WTC11 (cell line): Measurements from ENCODE around the gene CSNK2B. TPM values are rescaled to one million over a fixed set of nuclear protein-coding genes. Genes with fewer than 3 reads are reported as not detected.

Experiments
- ATAC-seq: fragments of 200-7000 bp; cut with Tn5 transposase; 2 replicates; pipeline ENCODE4 v1.10.0; 2021; ENCODE audit warnings: mild to moderate bottlenecking, moderate library complexity
- CTCF ChIA-PET: fragments of 300-600 bp; sonication (Branson Sonifier 250); formaldehyde crosslinking; loops from one replicate; lab custom pipeline; 2021; ENCODE audit warnings: antibody characterized with exemption; lab: Charles Lee
- POLR2A ChIA-PET: fragments of 350-600 bp; sonication (Branson Sonifier 250); formaldehyde crosslinking; loops from one replicate; lab custom pipeline; 2021; ENCODE audit warnings: antibody characterized with exemption; lab: Charles Lee
- DNase-seq: peaks from one replicate; pipeline ENCODE4 v3.0.0; 2021; ENCODE audit warnings: low spot score
- H3K27ac Mint-ChIP-seq: 2 replicates; pipeline ENCODE4 v1.8.0; 2021; ENCODE audit warnings: mixed read lengths
- H3K27me3 Mint-ChIP-seq: 2 replicates; pipeline ENCODE4 v1.8.0; 2021; ENCODE audit warnings: low read depth, mild to moderate bottlenecking, moderate library complexity, mixed read lengths
- H3K36me3 Mint-ChIP-seq: 2 replicates; pipeline ENCODE4 v1.8.0; 2021; ENCODE audit warnings: mixed read lengths
- H3K4me1 Mint-ChIP-seq: 2 replicates; pipeline ENCODE4 v1.8.0; 2022; ENCODE audit warnings: mixed read lengths
- H3K4me3 Mint-ChIP-seq: 2 replicates; pipeline ENCODE4 v1.8.0; 2021; ENCODE audit warnings: mild to moderate bottlenecking, moderate library complexity, mixed read lengths
- H3K9me3 Mint-ChIP-seq: 2 replicates; pipeline ENCODE4 v1.8.0; 2021; ENCODE audit warnings: mixed read lengths
- CREM ChIP-seq: sonication (generic); formaldehyde crosslinking; IDR thresholded peaks from 2 replicates; pipeline ENCODE4 v1.8.1; 2022; ENCODE audit warnings: mild to moderate bottlenecking, missing genetic modification reagents, moderate library complexity
- ETV6 ChIP-seq: sonication (generic); formaldehyde crosslinking; IDR thresholded peaks from 2 replicates; pipeline ENCODE4 v1.8.1; 2022; ENCODE audit warnings: mild to moderate bottlenecking, missing genetic modification reagents
- FOXK1 ChIP-seq: sonication (generic); formaldehyde crosslinking; IDR thresholded peaks from 2 replicates; pipeline ENCODE4 v1.8.0; 2022; ENCODE audit warnings: mild to moderate bottlenecking, moderate library complexity, missing genetic modification reagents
- GABPB1 ChIP-seq: sonication (generic); formaldehyde crosslinking; IDR thresholded peaks from 2 replicates; pipeline ENCODE4 v1.8.1; 2023; ENCODE audit warnings: mild to moderate bottlenecking, missing genetic modification reagents
- GTF2I ChIP-seq: fragments of 250-450 bp; sonication (Bioruptor Pico); conservative IDR thresholded peaks from 2 replicates; pipeline ENCODE4 v1.4.0; 2021; ENCODE audit warnings: mild to moderate bottlenecking
- MXD4 ChIP-seq: fragments of 250-450 bp; sonication (Bioruptor Pico); IDR thresholded peaks from 2 replicates; pipeline ENCODE4 v1.8.0; 2021; ENCODE audit warnings: mild to moderate bottlenecking, moderate library complexity, borderline replicate concordance
- NFE2L1 ChIP-seq: sonication (generic); formaldehyde crosslinking; IDR thresholded peaks from 2 replicates; pipeline ENCODE4 v1.8.1; 2023; ENCODE audit warnings: missing genetic modification reagents
- NR1H2 ChIP-seq: sonication (generic); formaldehyde crosslinking; IDR thresholded peaks from 2 replicates; pipeline ENCODE4 v1.9.0; 2021; ENCODE audit warnings: mild to moderate bottlenecking, moderate library complexity, missing genetic modification reagents
- PRDM15 ChIP-seq: sonication (generic); formaldehyde crosslinking; IDR thresholded peaks from 2 replicates; pipeline ENCODE4 v1.8.0; 2022; ENCODE audit warnings: missing genetic modification reagents
- SP1 ChIP-seq: sonication (generic); formaldehyde crosslinking; conservative IDR thresholded peaks from 2 replicates; pipeline ENCODE4 v1.8.1; 2022; ENCODE audit warnings: missing genetic modification reagents
- TCF7 ChIP-seq: sonication (generic); formaldehyde crosslinking; IDR thresholded peaks from 2 replicates; pipeline ENCODE4 v1.8.0; 2022; ENCODE audit warnings: mild to moderate bottlenecking, low read depth, missing genetic modification reagents, moderate library complexity
- TEAD4 ChIP-seq: sonication (generic); formaldehyde crosslinking; IDR thresholded peaks from 2 replicates; pipeline ENCODE4 v1.8.0; 2022; ENCODE audit warnings: mild to moderate bottlenecking, missing genetic modification reagents
- ZBTB43 ChIP-seq: sonication (generic); formaldehyde crosslinking; IDR thresholded peaks from 2 replicates; pipeline ENCODE4 v1.8.1; 2023; ENCODE audit warnings: mild to moderate bottlenecking, missing genetic modification reagents
- total RNA-seq: library from RNA; stranded (reverse); gene quantifications from 3 replicates; pipeline ENCODE4 v1.2.3, GENCODE V29; 2021
- TF ChIP-seq, protein P1 (sequence below): sonication (generic); formaldehyde crosslinking; IDR thresholded peaks from 2 replicates; pipeline ENCODE4 v1.8.0; 2022; ENCODE audit warnings: mild to moderate bottlenecking, missing genetic modification reagents
- TF ChIP-seq, protein P2 (sequence below): sonication (generic); formaldehyde crosslinking; IDR thresholded peaks from 2 replicates; pipeline ENCODE4 v1.8.1; 2023; ENCODE audit warnings: mild to moderate bottlenecking, moderate library complexity, missing genetic modification reagents
- TF ChIP-seq, protein P3 (sequence below): sonication (generic); formaldehyde crosslinking; IDR thresholded peaks from 2 replicates; pipeline ENCODE4 v1.8.1; 2022; ENCODE audit warnings: mild to moderate bottlenecking, moderate library complexity, missing genetic modification reagents
- TF ChIP-seq, protein P4 (sequence below): sonication (generic); formaldehyde crosslinking; IDR thresholded peaks from 2 replicates; pipeline ENCODE4 v1.8.1; 2022; ENCODE audit warnings: mild to moderate bottlenecking, missing genetic modification reagents, moderate library complexity, borderline replicate concordance

Gene CSNK2B
- total RNA-seq, 1 experiment from 2014 or later = 183 TPM

- TF ChIP-seq, protein P1, sequence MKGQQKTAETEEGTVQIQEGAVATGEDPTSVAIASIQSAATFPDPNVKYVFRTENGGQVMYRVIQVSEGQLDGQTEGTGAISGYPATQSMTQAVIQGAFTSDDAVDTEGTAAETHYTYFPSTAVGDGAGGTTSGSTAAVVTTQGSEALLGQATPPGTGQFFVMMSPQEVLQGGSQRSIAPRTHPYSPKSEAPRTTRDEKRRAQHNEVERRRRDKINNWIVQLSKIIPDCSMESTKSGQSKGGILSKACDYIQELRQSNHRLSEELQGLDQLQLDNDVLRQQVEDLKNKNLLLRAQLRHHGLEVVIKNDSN (CRISPR knock-in tag) = no peak
- TF ChIP-seq, protein P2, sequence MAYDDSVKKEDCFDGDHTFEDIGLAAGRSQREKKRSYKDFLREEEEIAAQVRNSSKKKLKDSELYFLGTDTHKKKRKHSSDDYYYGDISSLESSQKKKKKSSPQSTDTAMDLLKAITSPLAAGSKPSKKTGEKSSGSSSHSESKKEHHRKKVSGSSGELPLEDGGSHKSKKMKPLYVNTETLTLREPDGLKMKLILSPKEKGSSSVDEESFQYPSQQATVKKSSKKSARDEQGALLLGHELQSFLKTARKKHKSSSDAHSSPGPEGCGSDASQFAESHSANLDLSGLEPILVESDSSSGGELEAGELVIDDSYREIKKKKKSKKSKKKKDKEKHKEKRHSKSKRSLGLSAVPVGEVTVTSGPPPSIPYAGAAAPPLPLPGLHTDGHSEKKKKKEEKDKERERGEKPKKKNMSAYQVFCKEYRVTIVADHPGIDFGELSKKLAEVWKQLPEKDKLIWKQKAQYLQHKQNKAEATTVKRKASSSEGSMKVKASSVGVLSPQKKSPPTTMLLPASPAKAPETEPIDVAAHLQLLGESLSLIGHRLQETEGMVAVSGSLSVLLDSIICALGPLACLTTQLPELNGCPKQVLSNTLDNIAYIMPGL (CRISPR knock-in tag) = no peak
- TF ChIP-seq NR1H2 = no peak
- TF ChIP-seq GABPB1 (CRISPR knock-in tag) = no peak
- TF ChIP-seq ETV6 (CRISPR knock-in tag) = no peak
- TF ChIP-seq NFE2L1 (CRISPR knock-in tag) = no peak
- TF ChIP-seq TEAD4 (CRISPR knock-in tag) = no peak
- TF ChIP-seq GTF2I (CRISPR knock-in tag) = no peak
- TF ChIP-seq ZBTB43 = no peak
Observed at GRCh38 chr6:31702405-31702818, 36.5 kb downstream of the CSNK2B start (continued).

- Mint-ChIP-seq H3K27me3 (peaks cover 7% of the 10 kb centered on the region; the same call in 1 of the 2 replicates), H3K27ac (peak within 1 kb of the TSS; percentile 99), H3K4me3 (peak within 1 kb of the TSS; percentile 95), H3K36me3 (no peaks in the 10 kb centered on the region; the same call in 1 of the 2 replicates), H3K9me3 (no peaks in the 10 kb centered on the region), H3K4me1 (peaks cover 12% of the 10 kb centered on the region)
- CTCF ChIA-PET = interaction anchor here (0.6 to 2.2 kb wide), 19 partner anchors 9 to 249 kb away, joined by 3 to 15 read pairs (median 5); partner anchors contain the start of genes DDAH2, LY6G5C, MPIG6B and VARS1
- ATAC-seq (peak; percentile 95), DNase-seq (peak; percentile 98)
- TF ChIP-seq, protein P3, sequence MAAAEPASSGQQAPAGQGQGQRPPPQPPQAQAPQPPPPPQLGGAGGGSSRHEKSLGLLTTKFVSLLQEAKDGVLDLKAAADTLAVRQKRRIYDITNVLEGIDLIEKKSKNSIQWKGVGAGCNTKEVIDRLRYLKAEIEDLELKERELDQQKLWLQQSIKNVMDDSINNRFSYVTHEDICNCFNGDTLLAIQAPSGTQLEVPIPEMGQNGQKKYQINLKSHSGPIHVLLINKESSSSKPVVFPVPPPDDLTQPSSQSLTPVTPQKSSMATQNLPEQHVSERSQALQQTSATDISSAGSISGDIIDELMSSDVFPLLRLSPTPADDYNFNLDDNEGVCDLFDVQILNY (CRISPR knock-in tag) = no peak
- TF ChIP-seq SP1 (peak; percentile 68), TCF7 (no peak), FOXK1 (0 out of 2 replicates have a peak, but pooled peaks have one; percentile 45), CREM (CRISPR knock-in tag) (0 out of 2 replicates have a peak, but pooled peaks have one; percentile 44), GABPB1 (CRISPR knock-in tag) (peak; percentile 85), PRDM15 (CRISPR knock-in tag) (no peak), MXD4 (CRISPR knock-in tag) (no peak)
- TF ChIP-seq, protein P4, sequence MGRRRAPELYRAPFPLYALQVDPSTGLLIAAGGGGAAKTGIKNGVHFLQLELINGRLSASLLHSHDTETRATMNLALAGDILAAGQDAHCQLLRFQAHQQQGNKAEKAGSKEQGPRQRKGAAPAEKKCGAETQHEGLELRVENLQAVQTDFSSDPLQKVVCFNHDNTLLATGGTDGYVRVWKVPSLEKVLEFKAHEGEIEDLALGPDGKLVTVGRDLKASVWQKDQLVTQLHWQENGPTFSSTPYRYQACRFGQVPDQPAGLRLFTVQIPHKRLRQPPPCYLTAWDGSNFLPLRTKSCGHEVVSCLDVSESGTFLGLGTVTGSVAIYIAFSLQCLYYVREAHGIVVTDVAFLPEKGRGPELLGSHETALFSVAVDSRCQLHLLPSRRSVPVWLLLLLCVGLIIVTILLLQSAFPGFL (CRISPR knock-in tag) = no peak
- POLR2A ChIA-PET = interaction anchor here (1.0 to 1.3 kb wide), 5 partner anchors 14 to 124 kb away, joined by 3 to 5 read pairs (median 4); partner anchors contain the start of genes C6orf47, GPANK1 and HSPA1B
Observed at GRCh38 chr6:31702819-31703716, 37.2 kb downstream of the CSNK2B start, which contains the start of gene ABHD16A. TSS of gene ABHD16A (minus strand) at chr6:31703324. CDS start at chr6:31703281, 43 bp downstream.
